ENCODE results near the gene PTPRD. TPM values are rescaled to one million over a fixed set of nuclear protein-coding genes. Genes with fewer than 3 reads are reported as not detected.

The PTPRD gene
- total and polyA plus RNA-seq, 2 experiments from 2014 or later, result 11.5 to 58.0 TPM

GRCh38 chr9:8289681-8290080, 2323.1 kb downstream of the PTPRD start:
- no peaks in the 10 kb centered on the region for H4K20me1 ChIP-seq (replicated peaks; ENCODE audit: insufficient read depth)
- H3K4me3 Mint-ChIP-seq, result no peak overlapping the region
- no peak for ATAC-seq

More at GRCh38 chr9:8289681-8290080, 2323.1 kb downstream of the PTPRD start:
- no peaks in the 10 kb centered on the region for H3K79me2 ChIP-seq (replicated peaks; ENCODE audit: insufficient read depth)
- H3K27me3 ChIP-seq (ENCODE audit: insufficient read depth), result no peaks in the 10 kb centered on the region
- H3K36me3 ChIP-seq (ENCODE audit: insufficient read depth), result no peaks in the 10 kb centered on the region
- no peak overlapping the region for H3K4me3 ChIP-seq
- no peak overlapping the region for H3K4me2 ChIP-seq
- no peak overlapping the region for H3K27ac ChIP-seq (ENCODE audit: low read depth)
- H3K9me2 ChIP-seq (ENCODE audit: insufficient read depth), result peaks cover 12% of the 10 kb centered on the region; the same call in 1 of the 2 replicates
- no peaks in the 10 kb centered on the region for H3K4me1 ChIP-seq (ENCODE audit: insufficient read depth)
- DNase-seq (ENCODE audit: low spot score), result no peak
- no peaks in the 10 kb centered on the region for H3F3A ChIP-seq (replicated peaks; ENCODE audit: low read depth)
- no peak overlapping the region for H2AFZ ChIP-seq
- no peak overlapping the region for H3K27ac Mint-ChIP-seq
- H3K4me1 Mint-ChIP-seq, result no peaks in the 10 kb centered on the region
- TF ChIP-seq ZNF331 (CRISPR knock-in tag; IDR thresholded peaks at IDR 0.05; ENCODE audit: low read depth), result no peak
- TF ChIP-seq, protein P1, sequence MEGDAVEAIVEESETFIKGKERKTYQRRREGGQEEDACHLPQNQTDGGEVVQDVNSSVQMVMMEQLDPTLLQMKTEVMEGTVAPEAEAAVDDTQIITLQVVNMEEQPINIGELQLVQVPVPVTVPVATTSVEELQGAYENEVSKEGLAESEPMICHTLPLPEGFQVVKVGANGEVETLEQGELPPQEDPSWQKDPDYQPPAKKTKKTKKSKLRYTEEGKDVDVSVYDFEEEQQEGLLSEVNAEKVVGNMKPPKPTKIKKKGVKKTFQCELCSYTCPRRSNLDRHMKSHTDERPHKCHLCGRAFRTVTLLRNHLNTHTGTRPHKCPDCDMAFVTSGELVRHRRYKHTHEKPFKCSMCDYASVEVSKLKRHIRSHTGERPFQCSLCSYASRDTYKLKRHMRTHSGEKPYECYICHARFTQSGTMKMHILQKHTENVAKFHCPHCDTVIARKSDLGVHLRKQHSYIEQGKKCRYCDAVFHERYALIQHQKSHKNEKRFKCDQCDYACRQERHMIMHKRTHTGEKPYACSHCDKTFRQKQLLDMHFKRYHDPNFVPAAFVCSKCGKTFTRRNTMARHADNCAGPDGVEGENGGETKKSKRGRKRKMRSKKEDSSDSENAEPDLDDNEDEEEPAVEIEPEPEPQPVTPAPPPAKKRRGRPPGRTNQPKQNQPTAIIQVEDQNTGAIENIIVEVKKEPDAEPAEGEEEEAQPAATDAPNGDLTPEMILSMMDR (conservative IDR thresholded peaks at IDR 0.05; ENCODE audit: low read depth in 2 of 2), result no peak
- TF ChIP-seq EZH2phosphoT487 (IDR thresholded peaks at IDR 0.05; ENCODE audit: unreplicated experiment), result no peak
- TF ChIP-seq ZNF462 (CRISPR knock-in tag; IDR thresholded peaks at IDR 0.05), result no peak
- TF ChIP-seq ZNF114 (CRISPR knock-in tag; IDR thresholded peaks at IDR 0.05), result no peak
- TF ChIP-seq STAT1 (IDR thresholded peaks at IDR 0.05; ENCODE audit: unreplicated experiment), result no peak
- TF ChIP-seq NANOG (IDR thresholded peaks at IDR 0.05; ENCODE audit: borderline replicate concordance), result no peak
- TF ChIP-seq CREB1 (CRISPR knock-in tag; IDR thresholded peaks at IDR 0.05; ENCODE audit: low read depth), result no peak
- TF ChIP-seq, protein P2, sequence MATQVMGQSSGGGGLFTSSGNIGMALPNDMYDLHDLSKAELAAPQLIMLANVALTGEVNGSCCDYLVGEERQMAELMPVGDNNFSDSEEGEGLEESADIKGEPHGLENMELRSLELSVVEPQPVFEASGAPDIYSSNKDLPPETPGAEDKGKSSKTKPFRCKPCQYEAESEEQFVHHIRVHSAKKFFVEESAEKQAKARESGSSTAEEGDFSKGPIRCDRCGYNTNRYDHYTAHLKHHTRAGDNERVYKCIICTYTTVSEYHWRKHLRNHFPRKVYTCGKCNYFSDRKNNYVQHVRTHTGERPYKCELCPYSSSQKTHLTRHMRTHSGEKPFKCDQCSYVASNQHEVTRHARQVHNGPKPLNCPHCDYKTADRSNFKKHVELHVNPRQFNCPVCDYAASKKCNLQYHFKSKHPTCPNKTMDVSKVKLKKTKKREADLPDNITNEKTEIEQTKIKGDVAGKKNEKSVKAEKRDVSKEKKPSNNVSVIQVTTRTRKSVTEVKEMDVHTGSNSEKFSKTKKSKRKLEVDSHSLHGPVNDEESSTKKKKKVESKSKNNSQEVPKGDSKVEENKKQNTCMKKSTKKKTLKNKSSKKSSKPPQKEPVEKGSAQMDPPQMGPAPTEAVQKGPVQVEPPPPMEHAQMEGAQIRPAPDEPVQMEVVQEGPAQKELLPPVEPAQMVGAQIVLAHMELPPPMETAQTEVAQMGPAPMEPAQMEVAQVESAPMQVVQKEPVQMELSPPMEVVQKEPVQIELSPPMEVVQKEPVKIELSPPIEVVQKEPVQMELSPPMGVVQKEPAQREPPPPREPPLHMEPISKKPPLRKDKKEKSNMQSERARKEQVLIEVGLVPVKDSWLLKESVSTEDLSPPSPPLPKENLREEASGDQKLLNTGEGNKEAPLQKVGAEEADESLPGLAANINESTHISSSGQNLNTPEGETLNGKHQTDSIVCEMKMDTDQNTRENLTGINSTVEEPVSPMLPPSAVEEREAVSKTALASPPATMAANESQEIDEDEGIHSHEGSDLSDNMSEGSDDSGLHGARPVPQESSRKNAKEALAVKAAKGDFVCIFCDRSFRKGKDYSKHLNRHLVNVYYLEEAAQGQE (IDR thresholded peaks at IDR 0.05; ENCODE audit: unreplicated experiment), result no peak
- TF ChIP-seq EZH2 (IDR thresholded peaks at IDR 0.05; ENCODE audit: low read depth, unreplicated experiment), result no peak
- TF ChIP-seq, protein P3, sequence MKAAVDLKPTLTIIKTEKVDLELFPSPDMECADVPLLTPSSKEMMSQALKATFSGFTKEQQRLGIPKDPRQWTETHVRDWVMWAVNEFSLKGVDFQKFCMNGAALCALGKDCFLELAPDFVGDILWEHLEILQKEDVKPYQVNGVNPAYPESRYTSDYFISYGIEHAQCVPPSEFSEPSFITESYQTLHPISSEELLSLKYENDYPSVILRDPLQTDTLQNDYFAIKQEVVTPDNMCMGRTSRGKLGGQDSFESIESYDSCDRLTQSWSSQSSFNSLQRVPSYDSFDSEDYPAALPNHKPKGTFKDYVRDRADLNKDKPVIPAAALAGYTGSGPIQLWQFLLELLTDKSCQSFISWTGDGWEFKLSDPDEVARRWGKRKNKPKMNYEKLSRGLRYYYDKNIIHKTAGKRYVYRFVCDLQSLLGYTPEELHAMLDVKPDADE (IDR thresholded peaks at IDR 0.05), result no peak
- TF ChIP-seq POLR2AphosphoS5 (IDR thresholded peaks at IDR 0.05; ENCODE audit: low read depth), result no peak
- no peak for TF ChIP-seq JUNB (IDR thresholded peaks at IDR 0.05; ENCODE audit: unreplicated experiment)
- no peaks in the 10 kb centered on the region for H3K27me3 Mint-ChIP-seq (ENCODE audit: insufficient read depth, low read depth, poor library complexity)
- H3K36me3 Mint-ChIP-seq (ENCODE audit: low read depth), result no peaks in the 10 kb centered on the region
- H3K9me3 Mint-ChIP-seq, result no peaks in the 10 kb centered on the region
